Neural progenitor cell (in vitro differentiated cells): ENCODE data around the gene PUM1.

Experiments
- CTCF ChIP-seq: fragments of 200-600 bp; sonication (generic); IDR thresholded peaks from 2 replicates; pipeline ENCODE4 v1.5.1; 2017; ENCODE audit warnings: antibody characterized with exemption, mild to moderate bottlenecking
- EZH2phosphoT487 ChIP-seq: fragments of 200-600 bp; sonication (generic); IDR thresholded peaks from 2 replicates; pipeline ENCODE4 v1.6.1; 2017; ENCODE audit warnings: antibody characterized with exemption

- TF ChIP-seq EZH2phosphoT487 (no peak), CTCF (no peak)
These were observed 97.1 kb downstream of the PUM1 start for GRCh38 chr1:30968220-30968971.
